Endothelial cell of umbilical vein (primary cell): ENCODE results near the gene GIMAP8. TPM values are rescaled to one million over a fixed set of nuclear protein-coding genes. Genes with fewer than 3 reads are reported as not detected.

Experiments used
- BruUV-seq: library from RNA; stranded (reverse); fragments of 400-500 nt; replicated peaks from 2 replicates; lab custom pipeline; 2021; lab: Mats Ljungman, UMichigan
- CTCF ChIA-PET: fragments of 300-600, 350-600 bp; sonication (Branson Sonifier 250); formaldehyde crosslinking; loops from one replicate; lab custom pipeline; 2021; ENCODE audit warnings: antibody characterized with exemption, inconsistent platforms; lab: Charles Lee
- POLR2A ChIA-PET: fragments of 300-600, 350-600 bp; sonication (Branson Sonifier 250); formaldehyde crosslinking; loops from one replicate; lab custom pipeline; 2021; ENCODE audit warnings: antibody characterized with exemption, inconsistent platforms; lab: Charles Lee
- DNase-seq: peaks from one replicate; pipeline ENCODE4 v3.0.0-alpha.2; 2011; ENCODE audit warnings: low read depth, low spot score
- FAIRE-seq: peaks from 2 replicates; lab custom pipeline; 2011; peaks lifted over from hg19 to GRCh38; lab: Jason Lieb, UNC
- H2AFZ ChIP-seq: 2 replicates; pipeline ENCODE4 v1.6.0; 2012; ENCODE audit warnings: low read depth, low read length, control low read depth, inconsistent platforms
- H3K27ac ChIP-seq: 2 replicates; pipeline ENCODE4 v1.5.1; 2011; ENCODE audit warnings: low read depth, mild to moderate bottlenecking, control low read depth, low read length, moderate library complexity; ENCODE audit not compliant: insufficient read depth
- H3K27me3 ChIP-seq, 2 experiments: 2 replicates each; pipeline versions ENCODE4 v1.6.0 to v1.6.1; 2011; ENCODE audit warnings: low read length in 2 of 2, mixed read lengths in 1 of 2; ENCODE audit not compliant: control insufficient read depth in 2 of 2, insufficient read depth in 2 of 2
- H3K36me3 ChIP-seq, 2 experiments: 2 replicates in 1 of 2; 3 replicates in 1 of 2; pipeline ENCODE4 v1.5.1; 2011; ENCODE audit warnings: low read length in 2 of 2, mild to moderate bottlenecking in 1 of 2, moderate library complexity in 1 of 2; ENCODE audit not compliant: control insufficient read depth in 2 of 2, insufficient read depth in 2 of 2; ENCODE audit errors: extremely low read depth in 1 of 2
- H3K4me1 ChIP-seq: 3 replicates; pipeline ENCODE4 v1.5.1; 2011; ENCODE audit warnings: mild to moderate bottlenecking, low read length; ENCODE audit not compliant: control insufficient read depth, insufficient read depth; ENCODE audit errors: extremely low read depth
- H3K4me2 ChIP-seq: 2 replicates; pipeline ENCODE4 v1.6.1; 2011; ENCODE audit warnings: low read length, control low read depth, mixed read lengths; ENCODE audit not compliant: insufficient read depth
- H3K4me3 ChIP-seq, 3 experiments: fragments of 200-600 bp in 1 of 3; sonication (generic), shearing (Covaris generic) in 1 of 3; replicated peaks in 1 of 3; 2 replicates each; pipeline ENCODE4 v1.5.1; 2011 to 2016; ENCODE audit warnings: control low read depth in 3 of 3, low read length in 3 of 3, mild to moderate bottlenecking in 2 of 3, inconsistent platforms in 1 of 3, low read depth in 1 of 3, moderate library complexity in 1 of 3; ENCODE audit not compliant: insufficient read depth in 1 of 3
- H3K79me2 ChIP-seq: 2 replicates; pipeline ENCODE4 v1.6.0; 2012; ENCODE audit warnings: low read length, inconsistent platforms; ENCODE audit not compliant: control insufficient read depth, insufficient read depth
- H3K9ac ChIP-seq: replicated peaks from 2 replicates; pipeline ENCODE3; 2011; ENCODE audit warnings: low read length, control low read depth; ENCODE audit not compliant: insufficient read depth; ENCODE audit errors: extremely low read depth
- H3K9me1 ChIP-seq: replicated peaks from 3 replicates; pipeline ENCODE4 v1.6.0; 2011; ENCODE audit warnings: mild to moderate bottlenecking, low read length; ENCODE audit not compliant: control insufficient read depth, insufficient read depth; ENCODE audit errors: extremely low read depth
- H3K9me3 ChIP-seq: replicated peaks from 2 replicates; pipeline ENCODE4 v1.5.1; 2012; ENCODE audit warnings: low read length, inconsistent platforms; ENCODE audit not compliant: control insufficient read depth, insufficient read depth
- H4K20me1 ChIP-seq: replicated peaks from 2 replicates; pipeline ENCODE3; 2011; ENCODE audit warnings: mild to moderate bottlenecking, low read length; ENCODE audit not compliant: control insufficient read depth, insufficient read depth; ENCODE audit errors: extremely low read depth
- EZH2 ChIP-seq: IDR thresholded peaks from 2 replicates; pipeline ENCODE4 v1.6.1; 2012; ENCODE audit warnings: borderline replicate concordance, low read depth, mild to moderate bottlenecking, moderate library complexity, low read length, inconsistent platforms; ENCODE audit not compliant: severe bottlenecking
- FOS ChIP-seq: IDR thresholded peaks from 2 replicates; pipeline ENCODE4 v1.6.1; 2011; ENCODE audit warnings: mild to moderate bottlenecking, low read length, moderate library complexity, borderline replicate concordance; ENCODE audit not compliant: insufficient read depth
- JUN ChIP-seq: IDR thresholded peaks from 2 replicates; pipeline ENCODE4 v1.6.1; 2011; ENCODE audit warnings: borderline replicate concordance, low read depth; ENCODE audit not compliant: insufficient read length, insufficient read depth
- MYC ChIP-seq: IDR thresholded peaks from one replicate; pipeline ENCODE4 v1.6.1; 2011; ENCODE audit warnings: mild to moderate bottlenecking, low read depth, low read length
- POLR2A ChIP-seq: IDR thresholded peaks from 2 replicates; pipeline ENCODE4 v1.6.1; 2012; ENCODE audit warnings: low read depth, mild to moderate bottlenecking, control low read depth, low read length
- dilution Hi-C: fragments of 300-500 bp; cut with MboI; formaldehyde crosslinking; loops from one replicate; pipeline ENCODE4 v1.15.0; 2019; ENCODE audit warnings: low sequenced_read_pairs; ENCODE audit not compliant: extremely low pct_ligation_motif_present
- intact Hi-C: fragments of 100-400 bp; cut with micrococcal nuclease; formaldehyde crosslinking; loops from one replicate; pipeline ENCODE4 v1.10.0; 2022
- polyA plus RNA-seq, 4 experiments: library from polyadenylated mRNA; depleted of rRNA in 3 of 4; stranded (reverse) in 3 of 4; unstranded in 1 of 4; fragments of >200 nt; gene quantifications; 2 replicates each; pipeline versions ENCODE4 v1.2.1 to v1.2.3, GENCODE V29; 2011 to 2012; ENCODE audit warnings: missing spikeins in 1 of 4
- total RNA-seq: library from RNA; stranded (reverse); gene quantifications from 2 replicates; pipeline ENCODE4 v1.2.3, GENCODE V29; 2021

GIMAP8 gene
- total and polyA plus RNA-seq, 2 donors (not counting 3 experiments of a cell fraction or from before 2014, with no cell fraction given) = 32.2 to 71.8 TPM

- Histone ChIP-seq H3K9me3 (no peaks in the 10 kb centered on the region), H2AFZ (no peak overlapping the region), H3K79me2 (no peaks in the 10 kb centered on the region), H4K20me1 (no peaks in the 10 kb centered on the region), H3K9ac (no peak overlapping the region), H3K4me3 (no peak overlapping the region), H3K9me1 (no peaks in the 10 kb centered on the region), H3K27me3 (peaks cover 5 to 10% of the 10 kb centered on the region in 2 experiments), H3K4me1 (no peaks in the 10 kb centered on the region), H3K36me3 (no peaks in the 10 kb centered on the region), H3K4me2 (no peak overlapping the region), H3K27ac (no peak overlapping the region)
- dilution Hi-C loops = no loop called here
- ChIA-PET POLR2A (no interaction called here), CTCF (interaction anchor here (1.3 kb wide), 1 partner anchor 13 kb away, joined by 4 read pairs; no protein-coding TSS in a partner anchor)
- TF ChIP-seq JUN (no peak), FOS (no peak), EZH2 (no peak), POLR2A (no peak), MYC (no peak)
- intact Hi-C loops = no loop called here
- FAIRE-seq (no peak), DNase-seq (no peak)
- no TSS peak for BruUV-seq
Observed at GRCh38 chr7:150434240-150434639, 16.2 kb upstream of the GIMAP8 start.

GRCh38 chr7:150435047-150435389, 15.4 kb upstream of the GIMAP8 start:
- Histone ChIP-seq H3K4me2 (no peak overlapping the region), H3K9me3 (no peaks in the 10 kb centered on the region), H3K4me1 (no peaks in the 10 kb centered on the region), H3K4me3 (no peak overlapping the region), H3K79me2 (no peaks in the 10 kb centered on the region), H4K20me1 (no peaks in the 10 kb centered on the region), H3K9me1 (no peaks in the 10 kb centered on the region), H3K27me3 (peaks cover 5 to 10% of the 10 kb centered on the region in 2 experiments), H3K9ac (no peak overlapping the region), H2AFZ (no peak overlapping the region), H3K27ac (no peak overlapping the region), H3K36me3 (no peaks in the 10 kb centered on the region)
- CTCF ChIA-PET = no interaction called here
- no peak for TF ChIP-seq MYC
- no peak for DNase-seq
- BruUV-seq = no TSS peak
- POLR2A ChIA-PET = no interaction called here
- FAIRE-seq = no peak
- dilution Hi-C loops = no loop called here
- intact Hi-C loops = no loop called here
